ENCODE data around the gene MFAP3.
"Not testable (repeated sequence)": the region's sequence is repeated elsewhere in the genome, so short reads cannot be mapped to it uniquely, and the experiment has no call there.

MFAP3 gene

GRCh38 chr5:154065971-154066370 is 27.2 kb downstream of the MFAP3 start:
- no peak for TF ChIP-seq ZNF274 (IDR thresholded peaks at IDR 0.05; ENCODE audit: low read depth, low read length)
- H3K4me3 ChIP-seq (ENCODE audit: low read length), result no peak overlapping the region

GRCh38 chr5:154069854-154070253 is 31.1 kb downstream of the MFAP3 start:
- H3K4me3 ChIP-seq (ENCODE audit: low read length), result not testable (repeated sequence)

DNA sequence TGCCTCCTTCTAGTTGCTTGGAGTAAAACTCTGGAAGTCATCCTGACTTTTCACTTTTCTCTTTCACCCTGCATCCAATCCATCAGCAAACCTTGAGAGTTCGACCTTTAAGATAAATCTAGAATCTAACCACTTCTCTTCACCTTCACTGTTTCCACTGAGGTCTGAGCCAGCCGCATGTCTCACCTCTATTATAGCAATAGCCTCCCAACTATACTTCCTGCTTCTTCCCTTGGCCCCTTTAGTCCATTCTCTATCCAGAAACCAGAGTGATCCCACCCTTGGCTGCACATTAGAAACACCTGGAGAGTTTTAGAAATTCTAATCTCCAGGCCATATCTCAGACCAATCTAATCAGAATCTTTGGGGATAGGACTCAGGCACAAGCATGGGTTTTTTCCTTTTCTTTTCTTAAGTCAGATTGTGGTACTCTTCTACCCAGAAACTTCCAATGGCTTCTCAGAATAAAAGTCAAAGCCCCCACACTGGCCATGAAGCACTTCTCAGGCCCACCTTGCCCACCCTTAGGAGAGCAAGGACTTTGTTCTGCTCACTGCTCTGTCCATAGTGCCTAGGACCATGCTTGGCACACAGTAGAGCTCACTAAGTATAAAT is 33.1 kb downstream of the MFAP3 start:
- no peak for TF ChIP-seq ZNF274 (IDR thresholded peaks at IDR 0.05; ENCODE audit: low read depth, low read length)
- no peak overlapping the region for H3K4me3 ChIP-seq (ENCODE audit: low read length)

DNA sequence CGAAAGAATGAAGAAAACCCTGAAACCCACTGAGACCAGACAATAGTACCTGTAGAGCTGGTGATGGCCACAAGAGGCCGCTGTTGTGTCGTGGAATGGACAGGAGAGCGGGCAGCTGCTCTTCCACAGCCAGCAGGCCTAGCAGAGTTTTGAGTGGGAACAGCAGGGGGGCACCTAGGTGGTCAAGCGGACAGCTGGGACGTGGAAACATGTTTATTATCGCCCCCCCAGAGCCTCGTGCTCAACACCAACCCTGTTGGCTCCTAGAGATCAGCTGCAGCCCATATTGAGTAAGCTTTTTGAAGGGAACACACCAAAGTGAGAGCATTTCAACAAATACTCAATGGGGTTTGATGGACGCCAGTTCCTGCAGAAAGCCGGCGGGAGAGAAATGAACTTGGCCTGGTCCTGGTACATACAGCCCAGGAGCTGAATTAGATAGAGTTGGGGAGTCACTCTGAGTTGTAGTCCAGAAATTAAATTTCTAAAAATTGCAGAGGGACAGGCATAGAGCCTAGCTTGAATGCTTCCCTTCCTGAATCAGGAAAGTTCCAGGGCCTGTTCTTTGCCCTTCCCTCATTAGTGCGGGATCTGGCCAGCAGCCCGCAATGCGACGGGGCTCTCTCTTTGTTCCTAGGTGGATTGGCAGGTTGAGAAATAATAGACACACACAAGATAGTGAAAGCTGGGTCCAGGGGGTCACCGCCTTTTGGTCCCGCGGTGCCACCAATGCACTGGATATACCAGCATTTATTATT is 33.8 kb downstream of the MFAP3 start:
- TF ChIP-seq ZNF274 (IDR thresholded peaks at IDR 0.05; ENCODE audit: low read depth, low read length), result no peak
- H3K4me3 ChIP-seq (ENCODE audit: low read length), result no peak overlapping the region

DNA sequence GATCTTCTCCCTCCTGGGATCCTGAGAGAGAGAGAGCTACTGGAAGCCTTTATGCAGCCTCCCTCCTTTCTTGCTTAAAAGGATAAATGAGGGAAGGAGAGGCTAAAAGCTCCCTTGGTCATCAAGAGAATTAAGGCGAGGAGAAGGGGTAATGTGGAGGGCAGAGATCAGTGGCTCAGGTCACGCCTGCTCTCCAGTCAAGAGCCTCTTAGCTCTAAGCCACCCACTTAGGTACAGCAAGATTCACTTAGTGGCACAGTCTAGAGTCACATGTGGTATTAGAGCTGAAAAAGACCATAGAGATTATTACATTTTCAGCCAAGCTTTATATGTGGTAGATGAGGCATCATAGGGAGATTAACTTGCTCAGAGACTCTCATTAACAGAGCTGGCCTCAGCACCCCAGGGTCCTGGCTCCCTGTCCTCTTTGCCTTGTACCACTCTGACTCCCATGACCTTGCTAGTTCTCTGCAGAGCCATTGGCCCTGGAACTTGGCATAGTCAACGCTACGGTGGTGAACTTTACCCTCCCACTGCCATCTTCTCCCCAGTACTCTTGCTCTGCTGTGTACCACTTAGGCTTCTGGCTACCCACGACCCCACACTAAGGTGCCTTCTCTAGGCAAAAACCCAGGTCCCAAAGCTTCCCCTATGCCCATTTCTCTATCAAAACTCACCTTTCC is 37.6 kb downstream of the MFAP3 start:
- TF ChIP-seq ZNF274 (IDR thresholded peaks at IDR 0.05; ENCODE audit: low read depth, low read length), result no peak
- H3K4me3 ChIP-seq (ENCODE audit: low read length), result no peak overlapping the region

- TF ChIP-seq ZNF274 (IDR thresholded peaks at IDR 0.05; ENCODE audit: low read depth, low read length), result no peak
- H3K4me3 ChIP-seq (ENCODE audit: low read length), result no peak overlapping the region
Measured at GRCh38 chr5:154077696-154078095, 38.9 kb downstream of the MFAP3 start.

DNA sequence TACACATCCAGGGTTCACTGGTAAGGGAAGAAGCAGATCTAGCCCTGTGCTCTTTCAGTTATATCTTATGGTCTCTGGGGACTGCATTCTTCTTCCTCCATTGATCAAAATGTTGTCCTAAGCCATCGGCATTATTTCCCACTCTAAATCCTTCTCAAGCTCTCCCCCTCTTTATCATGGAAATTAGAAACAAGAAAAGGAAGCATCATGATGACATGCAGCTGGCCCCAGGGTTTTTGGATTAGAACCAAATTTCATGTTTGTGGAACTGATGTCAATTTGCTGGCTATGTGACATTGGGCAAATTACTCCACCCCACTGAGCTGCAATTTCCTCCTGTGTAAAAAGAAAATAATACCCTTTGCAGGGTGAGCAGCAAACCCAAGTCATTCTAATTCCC is 39.5 kb downstream of the MFAP3 start:
- H3K4me3 ChIP-seq (ENCODE audit: low read length), result no peak overlapping the region
- no peak for TF ChIP-seq ZNF274 (IDR thresholded peaks at IDR 0.05; ENCODE audit: low read depth, low read length)

- no peak for TF ChIP-seq ZNF274 (IDR thresholded peaks at IDR 0.05; ENCODE audit: low read depth, low read length)
- no peak overlapping the region for H3K4me3 ChIP-seq (ENCODE audit: low read length)
Measured at GRCh38 chr5:154081246-154081645, 42.5 kb downstream of the MFAP3 start.

DNA sequence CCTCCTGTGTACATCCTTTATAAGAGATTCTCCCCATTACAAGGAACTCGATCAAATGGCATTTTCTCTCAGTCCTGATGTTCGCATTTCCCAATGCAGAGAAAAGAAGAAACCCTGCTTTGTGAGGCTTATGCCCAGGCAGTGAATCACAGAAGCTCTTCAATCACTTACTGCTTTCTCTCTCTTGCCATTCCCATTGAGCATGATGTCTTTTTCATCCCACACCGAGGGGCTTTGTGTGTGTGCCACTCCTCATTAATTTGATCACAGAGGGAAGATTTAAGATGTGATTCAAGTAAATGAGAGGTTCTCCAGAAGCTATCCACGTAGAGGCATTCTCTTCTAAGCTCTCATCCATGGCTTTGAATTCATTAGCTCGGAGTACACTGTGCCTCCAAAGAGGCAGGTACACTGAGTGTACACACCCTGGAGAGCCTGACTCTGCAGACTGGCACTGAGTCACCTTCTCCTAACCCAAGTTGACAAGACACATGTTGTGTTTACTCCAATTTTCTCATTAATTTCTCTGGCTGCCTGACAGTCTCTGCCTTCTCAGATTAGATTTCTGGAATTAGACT is 45.4 kb downstream of the MFAP3 start:
- TF ChIP-seq ZNF274 (IDR thresholded peaks at IDR 0.05; ENCODE audit: low read depth, low read length), result no peak
- H3K4me3 ChIP-seq (ENCODE audit: low read length), result no peak overlapping the region

DNA sequence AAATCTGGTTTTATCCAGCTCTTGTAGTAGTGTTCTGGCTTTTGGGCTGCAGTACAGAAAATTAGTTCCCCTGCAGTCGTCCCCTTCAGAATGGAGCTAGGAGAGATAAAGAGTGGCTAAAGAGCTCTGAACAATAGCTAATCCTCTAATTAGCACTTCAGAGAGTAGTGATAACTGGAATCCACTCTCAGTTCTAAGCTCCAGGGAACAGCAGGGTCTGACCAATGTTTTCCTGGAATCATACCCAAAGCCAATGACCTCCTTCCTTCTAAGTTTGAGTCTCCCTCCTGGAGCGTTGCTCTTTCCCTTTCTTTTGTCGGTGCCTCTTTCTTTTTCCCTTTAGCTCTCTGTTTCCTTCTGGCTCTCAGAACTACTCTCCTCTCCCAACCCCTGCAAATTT is 47.4 kb downstream of the MFAP3 start:
- no peak overlapping the region for H3K4me3 ChIP-seq (ENCODE audit: low read length)
- no peak for TF ChIP-seq ZNF274 (IDR thresholded peaks at IDR 0.05; ENCODE audit: low read depth, low read length)

GRCh38 chr5:154086641-154087040 is 47.9 kb downstream of the MFAP3 start:
- no peak for TF ChIP-seq ZNF274 (IDR thresholded peaks at IDR 0.05; ENCODE audit: low read depth, low read length)

DNA sequence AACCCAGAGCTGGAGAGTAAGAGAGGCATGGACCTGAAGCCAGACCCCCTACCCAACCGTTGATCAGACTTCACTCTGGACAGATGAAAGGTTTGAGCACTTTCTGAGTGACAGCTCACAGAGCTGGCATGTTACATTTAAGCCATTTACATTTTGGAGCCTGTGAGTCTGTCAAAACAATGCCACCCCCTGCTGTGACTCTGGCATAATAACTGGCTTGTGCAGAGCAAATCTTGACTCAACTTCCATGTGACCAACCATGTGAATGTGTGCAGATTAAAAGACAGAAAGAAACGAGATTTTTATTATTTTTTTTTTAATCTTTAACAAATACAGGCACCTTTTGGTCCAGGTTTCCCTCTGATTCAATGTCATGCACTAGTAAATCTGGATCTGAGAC is 48.5 kb downstream of the MFAP3 start:
- no peak for TF ChIP-seq ZNF274 (IDR thresholded peaks at IDR 0.05; ENCODE audit: low read depth, low read length)
- H3K4me3 ChIP-seq (ENCODE audit: low read length), result no peak overlapping the region

More at GRCh38 chr5:154086641-154087040, 47.9 kb downstream of the MFAP3 start:
- H3K4me3 ChIP-seq (ENCODE audit: low read length), result no peak overlapping the region

DNA sequence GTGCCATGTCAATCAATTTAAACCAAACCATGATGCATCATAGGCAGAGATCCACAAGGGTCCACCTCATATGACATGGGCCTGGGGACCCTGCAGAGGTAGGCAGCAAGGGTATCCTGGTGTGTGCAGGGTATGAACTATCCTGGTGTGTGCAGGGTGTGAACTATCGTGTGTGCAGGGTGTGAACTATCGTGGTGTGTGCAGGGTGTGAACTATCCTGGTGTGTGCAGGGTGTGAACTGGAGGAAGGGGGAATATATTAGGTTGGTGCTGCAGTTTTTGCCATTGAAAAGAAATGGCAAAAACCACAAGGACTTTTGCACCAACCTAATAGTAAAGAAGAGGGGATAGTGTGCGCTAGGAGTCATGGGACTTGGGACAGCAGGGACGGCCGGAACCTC is 50.0 kb downstream of the MFAP3 start:
- TF ChIP-seq ZNF274 (IDR thresholded peaks at IDR 0.05; ENCODE audit: low read depth, low read length), result no peak
- H3K4me3 ChIP-seq (ENCODE audit: low read length), result no peak overlapping the region

- no peak overlapping the region for H3K4me3 ChIP-seq (ENCODE audit: low read length)
- TF ChIP-seq ZNF274 (IDR thresholded peaks at IDR 0.05; ENCODE audit: low read depth, low read length), result no peak
Measured at GRCh38 chr5:154090656-154091055, 51.9 kb downstream of the MFAP3 start.
